NB4 (cell line): ENCODE measurements around the gene LAMB2.

Experiments
- DNase-seq: peaks from one replicate; pipeline ENCODE4 v3.0.0; 2010; ENCODE audit warnings: low read depth
- H3K4me3 ChIP-seq: one replicate; pipeline ENCODE4 v1.5.1; 2011; ENCODE audit warnings: mild to moderate bottlenecking, low read depth, low read length, moderate library complexity
- CTCF ChIP-seq: IDR thresholded peaks from one replicate; pipeline ENCODE4 v1.5.1; 2012; ENCODE audit warnings: low read depth, low read length
- MAX ChIP-seq: IDR thresholded peaks from 2 replicates; pipeline ENCODE4 v1.6.1; 2011; ENCODE audit warnings: low read depth, low read length
- MYC ChIP-seq: IDR thresholded peaks from 2 replicates; pipeline ENCODE4 v1.6.1; 2011; ENCODE audit warnings: low read depth, low read length
- POLR2A ChIP-seq: IDR thresholded peaks from 2 replicates; pipeline ENCODE4 v1.6.1; 2011; ENCODE audit warnings: mild to moderate bottlenecking; ENCODE audit not compliant: insufficient read length; ENCODE audit errors: extremely low read depth

The LAMB2 gene

GRCh38 chr3:49122451-49122850, 10.4 kb downstream of the LAMB2 start:
- DNase-seq, result peak; percentile 25
- no peak overlapping the region for H3K4me3 ChIP-seq
- TF ChIP-seq POLR2A (no peak), MAX (0 out of 2 replicates have a peak, but pooled peaks have one; percentile 15), MYC (no peak), CTCF (no peak)

GRCh38 chr3:49122022-49122421, 10.8 kb downstream of the LAMB2 start:
- TF ChIP-seq MYC, result no peak
- no peak for TF ChIP-seq CTCF
- TF ChIP-seq MAX, result no peak
- TF ChIP-seq POLR2A, result no peak
- DNase-seq, result no peak

GRCh38 chr3:49121132-49121736, 11.6 kb downstream of the LAMB2 start:
- peak overlapping the region; percentile 93 for H3K4me3 ChIP-seq
- no peak for DNase-seq
- TF ChIP-seq POLR2A (no peak), CTCF (no peak), MYC (no peak), MAX (no peak)

More at GRCh38 chr3:49122022-49122421, 10.8 kb downstream of the LAMB2 start:
- no peak overlapping the region for H3K4me3 ChIP-seq

- TF ChIP-seq POLR2A, result peak; percentile 87
- peak; percentile 14 for TF ChIP-seq MYC
- TF ChIP-seq CTCF, result no peak
- TF ChIP-seq MAX, result 0 out of 2 replicates have a peak, but pooled peaks have one; percentile 26
- peak within 1 kb of the TSS; percentile 93 for H3K4me3 ChIP-seq
- peak; percentile 95 for DNase-seq
Measured at GRCh38 chr3:49120438-49121131, 12.3 kb downstream of the LAMB2 start, which contains the start of gene USP19. Gene USP19, minus strand, starts transcription at chr3:49120823. Its CDS starts 1,678 bp downstream, at chr3:49119145.

- DNase-seq, result peak; percentile 21
Measured at GRCh38 chr3:49120096-49120437, 12.8 kb downstream of the LAMB2 start.

More at GRCh38 chr3:49120096-49120437, 12.8 kb downstream of the LAMB2 start:
- TF ChIP-seq MAX (no peak), CTCF (no peak), POLR2A (no peak)
- H3K4me3 ChIP-seq, result peak overlapping the region; percentile 93
